Activated CD4-positive, CD25-positive, alpha-beta regulatory T cell (primary cell): ENCODE data around the gene BRME1.
"Not testable (repeated sequence)": the region's sequence is repeated elsewhere in the genome, so short reads cannot be mapped to it uniquely, and the experiment has no call there.

Source experiments
- DNase-seq, 4 experiments: peaks; one replicate each; lab custom pipeline; 2025; lab: John Stamatoyannopoulos, UW

BRME1 gene

DNA sequence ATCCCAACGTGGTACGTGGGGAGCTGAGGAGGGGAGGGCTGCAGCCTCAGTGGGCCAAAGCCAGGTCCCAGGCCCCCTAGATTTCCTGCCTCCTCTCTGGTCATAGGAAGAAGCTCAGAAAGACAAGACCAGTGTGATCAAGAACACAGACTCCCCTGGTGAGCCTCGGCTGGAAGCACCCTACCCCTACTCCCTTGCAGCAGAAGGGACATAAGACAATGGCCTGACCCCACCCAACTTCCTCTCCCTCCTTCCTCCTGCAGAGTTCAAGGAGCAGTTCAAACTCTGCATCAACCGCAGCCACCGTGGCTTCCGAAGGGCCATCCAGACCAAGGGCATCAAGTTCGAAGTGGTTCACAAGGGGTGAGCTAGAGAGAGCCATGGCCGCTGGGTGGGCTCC lies 20.8 kb upstream of the BRME1 start:
- no peak for DNase-seq

DNA sequence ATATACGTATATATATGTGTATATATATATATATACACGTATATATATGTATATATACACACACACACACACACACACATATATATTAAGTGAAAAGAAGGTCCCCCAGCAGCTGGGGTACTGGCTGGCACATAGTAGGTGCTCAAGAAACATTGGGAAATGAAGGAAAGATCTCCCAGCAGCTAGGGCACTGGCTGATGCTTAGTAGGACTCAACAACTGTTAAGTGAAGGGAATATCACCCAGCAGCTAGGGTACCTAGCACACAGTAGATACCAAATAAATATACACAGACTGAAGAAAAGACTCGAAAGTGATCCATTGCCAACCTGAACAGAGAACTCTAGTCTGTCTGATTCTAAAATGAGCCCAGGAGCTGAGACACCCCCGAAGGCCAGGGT lies 20.1 kb upstream of the BRME1 start:
- DNase-seq: no peak

DNA sequence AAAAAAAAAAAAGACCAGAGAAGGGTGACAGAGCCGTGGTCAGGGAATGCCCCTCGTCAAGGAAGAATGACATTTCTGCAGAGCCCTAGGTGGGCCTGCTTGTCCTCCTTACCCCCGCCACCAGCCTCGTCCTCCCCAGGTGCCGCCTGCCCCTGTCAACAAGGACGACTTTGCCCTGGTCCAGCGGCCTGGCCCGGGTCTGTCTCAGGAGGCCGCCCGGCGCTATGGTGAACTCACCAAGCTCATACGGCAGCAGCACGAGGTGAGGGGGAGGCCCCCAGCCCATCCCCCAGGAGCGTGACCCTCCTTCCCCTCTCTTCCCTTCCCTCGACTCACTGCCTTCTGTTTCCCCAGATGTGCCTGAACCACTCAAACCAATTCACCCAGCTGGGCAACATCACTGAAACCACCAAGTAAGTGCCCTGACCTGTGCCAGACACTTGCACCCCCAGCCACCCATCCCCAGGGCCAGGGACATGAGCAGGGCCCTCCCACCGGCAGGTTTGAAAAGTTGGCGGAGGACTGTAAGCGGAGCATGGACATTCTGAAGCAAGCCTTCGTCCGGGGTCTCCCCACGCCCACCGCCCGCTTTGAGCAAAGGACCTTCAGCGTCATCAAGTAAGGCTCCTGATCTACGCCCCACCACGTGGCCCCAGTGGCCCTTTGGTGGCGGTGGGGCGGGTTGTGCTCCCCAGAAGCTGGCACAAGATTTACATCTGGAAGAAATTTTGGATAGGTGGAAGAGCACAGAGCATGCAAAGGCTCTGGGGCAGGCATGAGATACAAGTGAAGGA lies 17.5 kb upstream of the BRME1 start:
- no peak for DNase-seq

DNA sequence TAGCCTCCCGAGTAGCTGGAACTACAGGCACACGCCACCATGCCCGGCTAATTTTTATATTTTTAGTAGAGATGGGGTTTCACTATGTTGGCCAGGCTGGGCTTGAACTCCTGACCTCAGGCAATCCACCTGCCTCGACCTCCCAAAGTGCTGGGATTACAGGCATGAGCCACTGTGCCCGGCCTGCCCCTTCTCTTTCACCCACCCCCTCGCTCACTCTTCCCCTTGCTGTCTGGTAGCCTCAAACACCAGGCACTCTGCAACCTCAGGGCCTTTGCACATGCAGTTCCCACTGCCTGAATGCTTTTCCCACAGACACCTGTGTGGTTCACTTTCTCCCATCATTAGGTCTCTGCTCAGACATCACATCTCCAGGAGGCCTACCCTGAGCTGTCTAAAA lies 16.2 kb upstream of the BRME1 start:
- DNase-seq: not testable (repeated sequence)

DNA sequence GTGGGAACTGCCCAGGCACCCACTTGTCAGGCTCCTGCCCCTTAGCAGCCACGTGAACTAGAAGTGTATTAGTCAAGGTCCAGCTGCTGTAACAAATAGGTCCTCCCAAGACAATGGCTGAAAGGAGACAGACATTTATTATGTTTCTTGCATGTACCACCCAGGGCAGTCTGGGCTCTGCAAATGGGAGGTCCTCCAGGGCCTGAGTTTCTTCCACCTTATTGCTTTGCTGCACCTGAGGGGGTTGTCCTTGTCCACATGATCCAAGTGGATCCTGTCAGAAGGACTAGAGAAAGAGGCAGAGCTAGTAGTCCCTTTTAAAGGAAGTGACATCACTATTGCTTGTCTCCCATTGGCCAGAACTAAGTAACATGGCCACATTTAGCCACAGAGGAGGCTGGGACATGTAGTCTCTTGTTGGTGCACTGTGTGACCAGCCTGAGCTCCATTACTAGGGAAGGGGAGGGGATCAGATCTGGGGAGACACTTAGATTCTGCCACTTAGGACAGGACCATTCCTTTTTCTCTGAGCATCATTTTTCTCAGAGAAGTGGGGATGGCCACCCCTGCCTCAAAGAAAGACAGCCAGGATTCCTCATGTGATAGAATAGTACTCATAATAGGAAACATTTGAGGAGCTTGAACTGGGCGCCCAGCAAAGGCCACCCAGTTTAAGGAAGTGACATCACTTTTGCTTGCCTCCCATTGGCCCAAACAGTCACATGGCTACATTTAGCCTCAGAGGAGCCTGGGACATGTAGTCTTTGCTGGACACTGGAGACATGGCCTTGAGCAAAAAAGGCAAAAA lies 15.2 kb upstream of the BRME1 start:
- no peak for DNase-seq

DNA sequence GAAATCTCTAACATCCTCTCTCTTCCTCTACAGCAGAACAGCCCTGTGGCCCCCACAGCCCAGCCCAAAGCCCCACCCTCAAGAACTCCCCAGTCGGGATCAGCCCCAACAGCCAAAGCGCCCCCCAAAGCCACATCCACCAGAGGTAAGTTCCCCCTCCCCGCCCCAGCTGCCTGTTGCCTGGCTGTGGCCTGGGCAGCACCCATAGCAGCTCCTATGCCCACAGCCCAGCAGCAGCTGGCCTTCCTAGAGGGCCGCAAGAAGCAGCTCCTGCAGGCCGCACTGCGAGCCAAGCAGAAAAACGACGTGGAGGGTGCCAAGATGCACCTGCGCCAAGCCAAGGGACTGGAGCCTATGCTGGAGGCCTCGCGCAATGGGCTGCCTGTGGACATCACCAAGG lies 14.6 kb upstream of the BRME1 start:
- DNase-seq: no peak

DNA sequence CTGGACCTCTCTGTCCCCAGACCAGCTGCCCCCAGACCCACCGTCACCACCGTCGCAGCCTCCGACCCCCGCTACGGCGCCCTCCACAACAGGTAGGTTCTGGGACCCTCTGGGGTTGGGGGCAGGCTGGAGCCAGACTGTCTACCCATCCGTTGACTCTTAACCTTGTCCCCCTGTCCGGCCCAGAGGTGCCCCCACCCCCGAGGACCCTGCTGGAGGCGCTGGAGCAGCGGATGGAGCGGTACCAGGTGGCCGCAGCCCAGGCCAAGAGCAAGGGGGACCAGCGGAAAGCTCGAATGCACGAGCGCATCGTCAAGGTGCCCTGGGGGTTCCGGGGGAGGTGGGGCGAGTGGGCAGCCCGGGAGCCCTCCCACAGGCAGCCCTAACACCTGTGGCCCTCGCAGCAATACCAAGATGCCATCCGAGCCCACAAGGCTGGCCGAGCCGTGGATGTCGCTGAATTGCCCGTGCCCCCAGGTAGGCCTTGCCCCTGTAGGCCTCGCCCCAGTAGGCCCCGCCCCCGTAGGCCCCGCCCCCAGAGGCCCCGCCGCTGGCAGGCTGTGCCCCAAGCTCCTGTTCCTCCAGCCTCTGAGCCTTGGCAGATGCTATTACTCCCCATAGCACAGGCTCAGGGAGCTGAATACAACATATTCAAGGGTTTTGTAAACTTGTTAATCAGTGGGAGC lies 13.0 kb upstream of the BRME1 start:
- no peak for DNase-seq

DNA sequence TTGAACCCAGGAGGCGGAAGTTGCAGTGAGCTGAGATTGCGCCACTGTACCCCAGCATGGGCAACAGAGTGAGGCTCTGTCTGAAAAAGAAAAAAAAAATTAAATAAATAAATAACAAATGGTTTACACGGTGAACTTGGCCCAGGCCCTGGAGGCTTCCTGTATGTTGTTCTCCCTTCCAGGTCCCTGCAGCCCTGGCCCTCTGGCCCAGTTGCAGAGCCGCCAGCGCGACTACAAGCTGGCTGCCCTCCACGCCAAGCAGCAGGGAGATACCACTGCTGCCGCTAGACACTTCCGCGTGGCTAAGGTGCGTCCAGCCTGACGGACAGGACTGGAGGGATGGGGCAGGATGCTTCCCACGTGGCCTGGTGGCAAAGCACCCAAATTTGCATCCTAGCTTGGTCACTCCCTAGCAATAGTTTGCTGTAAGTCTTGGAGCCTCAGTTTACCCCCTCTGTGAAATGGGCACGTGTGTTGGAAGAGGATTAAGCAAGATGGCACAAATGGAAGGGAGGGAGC lies 12.0 kb upstream of the BRME1 start:
- no peak for DNase-seq

DNA sequence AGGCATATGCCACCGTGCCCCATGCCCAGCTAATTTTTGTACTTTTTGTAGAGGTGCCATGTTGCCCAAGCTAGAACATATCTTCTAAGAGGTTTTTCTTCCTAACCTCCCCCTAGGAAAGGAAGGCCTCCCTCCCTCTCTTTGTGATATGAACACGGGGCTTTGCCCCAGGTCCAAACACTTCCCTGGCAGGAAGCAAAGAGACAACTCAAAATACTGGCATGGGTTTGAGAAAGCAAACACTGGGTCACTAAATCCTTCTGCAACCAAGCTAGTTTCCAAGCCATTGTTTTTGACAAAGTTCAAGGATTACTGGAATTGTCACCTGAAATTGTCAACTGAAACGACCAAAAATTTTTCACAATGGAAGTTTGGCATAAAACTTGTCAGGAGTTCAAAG lies 8.9 kb upstream of the BRME1 start:
- no peak for DNase-seq

DNA sequence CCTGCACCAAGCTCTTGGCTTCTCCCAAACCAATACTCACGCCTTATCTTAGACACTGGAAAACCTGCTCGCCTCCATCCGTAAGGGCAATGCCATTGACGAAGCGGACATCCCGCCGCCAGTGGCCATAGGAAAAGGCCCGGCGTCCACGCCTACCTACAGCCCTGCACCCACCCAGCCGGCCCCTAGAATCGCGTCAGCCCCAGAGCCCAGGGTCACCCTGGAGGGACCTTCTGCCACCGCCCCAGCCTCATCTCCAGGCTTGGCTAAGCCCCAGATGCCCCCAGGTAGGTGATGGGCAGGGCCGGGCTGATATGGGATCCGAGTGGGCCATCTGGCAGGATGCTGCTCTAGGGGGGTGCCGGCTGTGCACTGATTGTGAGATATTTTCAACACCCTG lies 7.4 kb upstream of the BRME1 start:
- no peak for DNase-seq

DNA sequence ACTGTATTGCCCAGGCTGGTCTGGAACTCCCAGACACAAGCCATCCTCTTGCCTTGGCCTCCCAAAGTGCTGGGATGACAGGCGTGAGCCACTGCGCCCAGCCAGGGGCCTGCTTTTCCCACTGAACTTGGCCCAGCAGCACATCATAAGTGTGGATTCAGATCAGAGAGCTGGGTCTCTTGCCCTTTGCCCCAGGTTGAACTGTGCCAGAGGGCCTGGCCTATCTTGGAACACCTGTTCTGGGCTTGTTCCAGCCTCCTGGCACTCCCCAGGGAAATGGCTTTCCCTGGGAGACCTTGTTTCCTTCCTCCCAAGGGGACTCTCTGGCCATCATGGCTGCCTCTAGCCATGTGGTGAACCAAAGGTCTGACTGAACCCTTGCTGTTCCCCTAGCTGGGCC lies 3.5 kb upstream of the BRME1 start:
- DNase-seq: no peak

DNA sequence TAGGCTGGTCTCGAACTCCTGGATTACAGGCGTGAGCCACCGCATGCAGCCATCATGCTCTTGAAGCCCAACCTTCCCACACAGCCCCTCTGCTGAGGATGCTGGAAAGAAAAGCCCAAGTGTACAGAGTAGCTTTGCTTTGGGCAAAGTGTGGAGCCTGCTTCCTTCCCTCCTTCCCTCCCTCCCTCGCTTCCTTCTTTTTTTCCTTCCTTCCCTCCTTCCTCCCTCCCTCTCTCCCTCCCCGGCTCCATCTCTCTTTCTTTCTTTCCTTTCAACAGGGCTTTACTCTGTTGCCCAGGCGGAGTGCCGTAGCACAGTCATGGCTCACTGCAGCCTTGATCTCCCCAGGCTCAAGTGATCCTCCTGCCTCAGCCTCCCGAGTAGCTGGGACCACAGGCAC lies 2.8 kb upstream of the BRME1 start:
- no peak for DNase-seq

DNA sequence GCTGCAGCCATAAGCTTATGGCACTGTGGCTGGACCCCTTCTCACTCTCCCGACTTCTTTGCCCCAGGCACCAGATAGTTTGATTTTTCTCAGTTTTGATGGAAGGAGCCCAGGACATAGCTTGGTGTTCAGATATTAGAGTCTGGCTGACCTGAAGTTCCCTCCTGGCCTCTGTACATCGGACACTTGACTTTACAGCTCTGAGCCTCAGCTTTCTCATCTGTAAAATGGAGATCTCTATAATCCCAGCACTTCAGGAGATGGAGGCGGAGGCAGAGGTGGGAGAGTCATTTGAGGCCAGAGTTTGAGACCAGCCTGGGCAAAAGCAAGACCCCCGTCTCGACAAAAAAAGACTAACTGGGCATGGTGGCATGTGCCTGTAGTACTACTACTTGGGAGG lies 993 bp upstream of the BRME1 start:
- no peak for DNase-seq

DNA sequence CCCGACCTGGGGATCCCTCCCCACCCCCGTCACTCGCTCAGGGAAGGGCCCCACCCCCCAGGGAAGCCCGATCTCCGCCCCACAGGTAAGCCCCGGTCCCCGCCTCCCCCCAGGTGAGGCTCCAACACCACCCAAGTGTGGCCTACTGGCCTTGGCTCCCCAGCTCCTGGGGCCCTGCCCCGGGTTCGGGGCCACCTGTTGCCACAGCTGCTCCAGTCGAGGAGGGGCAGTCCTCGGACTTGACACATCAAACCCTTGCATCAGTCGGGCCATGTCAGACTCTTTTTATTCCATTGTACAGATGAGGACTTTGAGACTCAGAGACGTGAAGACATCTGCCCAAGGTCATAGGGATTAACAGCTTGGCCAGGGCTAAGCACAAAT lies 596 bp upstream of the BRME1 start:
- no peak for DNase-seq

DNA sequence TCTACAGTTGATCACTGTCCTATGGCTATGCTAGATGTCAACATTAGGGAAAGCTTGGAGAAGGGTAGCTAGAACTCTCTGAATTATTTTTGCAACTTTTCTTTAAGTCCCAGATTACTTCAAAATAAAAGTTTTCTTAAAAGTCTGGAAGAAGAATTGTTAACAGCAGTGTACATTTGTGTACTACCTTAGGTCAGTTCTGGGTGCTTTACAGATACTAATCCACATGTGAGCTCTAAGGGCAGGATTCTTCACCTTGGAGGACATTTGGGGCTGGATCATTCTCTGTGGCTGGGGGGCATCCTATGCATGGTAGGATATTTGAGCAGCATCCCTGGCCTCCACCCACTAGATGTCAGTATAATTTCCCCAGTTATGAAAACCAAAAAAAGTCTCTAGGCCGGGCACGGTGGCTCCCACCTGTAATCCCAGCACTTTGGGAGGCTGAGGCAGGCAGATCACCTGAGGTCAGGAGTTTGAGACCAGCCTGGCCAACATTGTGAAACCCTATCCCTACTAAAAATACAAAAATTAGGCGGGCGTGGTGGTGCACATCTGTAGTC lies 2.8 kb downstream of the BRME1 start:
- no peak for DNase-seq

DNA sequence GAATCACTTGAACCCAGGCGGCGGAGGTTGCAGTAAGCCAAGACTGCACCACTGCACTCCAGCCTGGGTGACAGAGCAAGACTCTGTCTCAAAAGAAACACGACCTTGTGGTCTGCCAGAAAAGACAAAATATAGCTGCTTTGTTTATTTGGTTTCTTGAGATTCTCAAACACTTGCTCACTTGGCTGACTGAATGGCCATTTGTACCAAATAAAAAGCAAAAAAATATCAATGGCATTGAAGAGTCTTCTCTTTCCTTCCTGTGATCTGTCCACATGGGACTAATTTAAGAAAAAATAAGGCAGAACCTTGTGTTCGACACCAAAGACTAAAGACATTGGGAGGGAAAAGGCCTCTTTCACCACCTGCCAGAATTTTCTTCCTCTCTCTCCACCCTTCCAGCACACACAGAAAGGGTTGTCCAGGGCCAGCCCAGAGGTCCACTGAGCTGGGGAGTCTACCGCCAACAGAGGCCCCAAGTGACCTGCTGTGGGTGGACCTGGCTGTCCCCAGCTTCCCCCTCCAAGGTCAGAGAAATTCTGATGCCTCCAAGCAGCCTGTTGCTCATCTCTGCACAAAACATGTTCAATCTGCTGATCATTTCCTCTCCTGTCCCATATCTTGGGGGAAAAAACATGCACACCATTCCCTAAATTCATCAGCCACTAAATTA lies 5.9 kb downstream of the BRME1 start:
- DNase-seq: no peak

DNA sequence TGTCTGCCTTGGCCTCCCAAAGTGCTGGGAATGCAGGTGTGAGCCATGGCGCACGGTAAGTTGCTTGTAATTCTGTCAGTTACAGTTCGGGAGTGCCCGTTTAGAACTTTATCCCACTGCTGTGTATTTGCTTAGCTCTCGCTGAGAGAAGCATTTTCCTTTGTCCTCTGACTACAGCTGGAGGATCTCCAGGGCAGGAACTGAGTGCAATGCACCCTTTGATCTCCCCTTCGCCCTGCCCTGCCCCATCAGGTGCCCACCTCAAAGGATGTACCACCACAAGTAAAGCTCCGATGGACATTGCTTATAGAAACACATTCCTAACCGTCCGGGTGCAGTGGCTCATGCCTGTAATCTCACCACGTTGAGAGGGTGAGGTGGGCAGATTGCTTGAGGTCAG lies 6.5 kb downstream of the BRME1 start:
- no peak for DNase-seq

DNA sequence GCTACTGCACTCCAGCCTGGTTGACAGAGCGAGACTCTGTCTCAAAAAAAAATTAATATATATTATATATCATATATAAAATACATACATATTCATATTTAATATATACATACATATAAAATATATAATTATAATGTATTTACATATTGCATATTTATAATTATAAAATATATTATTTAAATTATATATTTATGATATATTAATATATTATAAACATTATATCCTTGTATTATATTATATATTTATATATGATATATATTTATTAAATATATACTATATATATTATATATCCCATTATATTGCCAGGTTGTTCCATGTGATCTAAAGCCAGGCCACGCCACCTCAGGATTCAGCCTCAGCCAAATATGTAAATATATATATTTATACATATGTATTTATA lies 9.7 kb downstream of the BRME1 start:
- DNase-seq: no peak

DNA sequence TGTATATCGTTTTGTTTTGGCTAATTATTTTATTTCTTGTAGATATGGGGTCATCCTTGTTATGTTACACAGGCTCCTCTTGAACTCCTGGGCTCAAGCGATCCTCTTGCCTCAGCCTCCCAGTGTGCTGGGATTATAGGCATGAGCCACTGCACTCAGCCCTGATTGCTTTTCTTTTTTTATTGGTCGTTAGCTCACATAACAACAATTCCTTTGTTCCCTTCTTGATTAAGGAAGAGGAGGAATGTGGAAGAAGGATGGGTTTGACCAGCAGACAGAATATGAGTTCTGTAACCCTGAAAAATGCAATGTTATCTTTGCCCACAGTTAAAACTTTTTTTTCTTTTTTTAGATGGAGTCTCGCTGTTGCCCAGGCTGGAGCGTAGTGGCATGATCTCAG lies 11.4 kb downstream of the BRME1 start:
- DNase-seq: no peak

DNA sequence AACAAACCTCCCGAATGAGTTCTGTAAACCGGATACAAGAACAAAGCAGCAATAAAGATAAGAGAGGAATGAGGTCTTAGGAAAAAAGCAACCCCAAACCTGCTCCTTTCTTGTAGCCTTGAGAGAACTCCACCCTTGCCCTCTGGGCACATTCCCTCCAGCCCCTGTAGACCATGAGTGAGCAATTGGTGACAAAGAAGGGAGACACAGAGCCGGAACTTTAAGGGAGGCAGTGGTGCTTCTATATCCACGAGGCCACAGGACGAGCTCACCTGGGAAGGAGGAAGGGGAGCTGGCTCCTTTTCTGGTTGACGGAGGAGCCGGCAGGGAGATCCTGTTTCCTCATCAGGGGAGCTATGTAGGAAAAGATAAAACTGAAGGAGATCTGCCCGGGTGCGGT lies 13.0 kb downstream of the BRME1 start:
- DNase-seq: no peak

DNA sequence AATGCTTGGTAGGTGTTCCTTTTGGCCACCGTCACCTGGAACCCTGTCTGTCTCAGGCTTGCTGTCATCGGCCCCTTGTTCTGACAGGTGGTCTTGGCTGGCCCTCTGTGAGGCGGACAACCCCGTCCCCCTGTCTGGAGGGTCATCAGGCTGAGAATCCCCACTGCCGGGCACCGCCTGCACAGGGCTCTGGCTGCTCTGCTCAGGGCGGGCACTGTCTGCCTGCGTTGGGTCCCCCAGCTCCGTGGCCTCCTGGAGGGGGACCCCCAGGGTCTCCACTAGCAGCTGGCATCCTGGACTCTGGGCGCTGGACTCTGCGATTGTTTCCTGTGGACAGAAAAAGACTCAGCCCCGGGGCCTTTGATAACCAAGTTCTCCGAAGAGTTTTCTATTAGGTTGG lies 15.8 kb downstream of the BRME1 start:
- DNase-seq: no peak

DNA sequence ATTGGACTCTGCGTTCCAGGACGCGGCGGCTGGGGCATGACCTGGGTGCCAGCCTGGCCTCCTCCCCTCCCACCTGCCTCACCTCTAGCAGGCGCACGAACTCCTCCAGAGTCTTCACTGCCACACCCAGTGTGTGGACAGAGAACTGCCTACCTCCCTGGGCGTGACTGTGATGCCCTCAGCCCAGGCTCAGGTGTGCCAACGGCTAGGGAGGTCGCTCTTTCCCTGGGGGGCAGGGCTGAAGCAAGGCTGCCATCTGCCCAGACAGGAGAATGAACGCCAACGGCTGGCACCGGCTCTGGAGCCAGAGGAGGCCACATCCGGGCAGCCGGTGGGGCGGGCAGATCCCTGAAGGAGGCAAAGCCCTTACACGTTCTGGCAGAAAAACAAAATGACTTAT lies 17.6 kb downstream of the BRME1 start:
- DNase-seq: no peak
